ENCODE results near the gene TTC9B.

TTC9B gene

DNA sequence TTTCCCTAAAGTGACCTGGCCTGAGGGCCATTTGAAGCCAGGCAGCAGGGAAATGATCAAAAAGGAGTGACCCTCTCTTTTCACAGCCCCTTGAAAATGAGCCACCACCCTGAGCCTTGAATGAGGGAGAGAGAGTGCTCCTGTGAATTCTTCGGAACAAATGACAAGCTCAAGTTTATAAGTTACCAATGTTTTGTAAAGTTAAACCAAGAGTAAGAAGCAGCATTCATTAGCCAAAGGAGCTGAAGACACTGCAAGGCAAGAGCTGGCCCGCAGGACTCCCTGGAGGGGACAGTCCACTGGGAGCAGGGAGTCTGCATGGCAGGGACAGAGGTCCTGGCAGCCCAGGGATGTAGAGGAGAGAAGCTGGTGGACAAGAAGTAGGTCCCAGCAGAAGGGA, 25.0 kb upstream of the TTC9B start:
- no peaks in the 10 kb centered on the region for H3K9me3 ChIP-seq (ENCODE audit: control extremely low read depth in 1 of 5, control insufficient read depth in 4 of 5, insufficient read depth in 2 of 5, low read depth in 1 of 5, low read length in 4 of 5)
- CTCF ChIA-PET, result interaction anchor here (0.7 kb wide), 1 partner anchor 805 kb away, joined by 3 read pairs; no protein-coding TSS in a partner anchor
- DNase-seq, result no peak
- H3K4me1 ChIP-seq (ENCODE audit: control extremely low read depth in 1 of 4, control insufficient read depth in 4 of 4, insufficient read depth in 4 of 4, low read length in 3 of 4), result no peaks in the 10 kb centered on the region
- no peak overlapping the region for H3K27ac ChIP-seq (ENCODE audit: insufficient read depth in 1 of 2, low read depth in 1 of 2, low read length in 2 of 2, poor library complexity in 1 of 2, severe bottlenecking in 2 of 2)
- POLR2A ChIA-PET, result interaction anchor here (0.9 kb wide), 1 partner anchor 11 kb away, joined by 6 read pairs; no protein-coding TSS in a partner anchor
- no peak overlapping the region for H3K4me3 ChIP-seq (ENCODE audit: control insufficient read depth in 1 of 7, extremely low read depth in 1 of 7, insufficient read depth in 4 of 7, low read depth in 2 of 7, low read length in 6 of 7)
- WGBS (ENCODE audit: insufficient coverage), result 91% methylated on average over 1 of the region's 2 CpGs
- peaks cover 20 to 70% (median 44%) of the 10 kb centered on the region in 4 experiments for H3K36me3 ChIP-seq (ENCODE audit: control insufficient read depth in 4 of 4, insufficient read depth in 4 of 4, low read length in 3 of 4)
- no peaks in the 10 kb centered on the region for H3K27me3 ChIP-seq (replicated peaks in 2 of 5; ENCODE audit: control insufficient read depth in 4 of 5, insufficient read depth in 5 of 5, low read length in 4 of 5)

DNA sequence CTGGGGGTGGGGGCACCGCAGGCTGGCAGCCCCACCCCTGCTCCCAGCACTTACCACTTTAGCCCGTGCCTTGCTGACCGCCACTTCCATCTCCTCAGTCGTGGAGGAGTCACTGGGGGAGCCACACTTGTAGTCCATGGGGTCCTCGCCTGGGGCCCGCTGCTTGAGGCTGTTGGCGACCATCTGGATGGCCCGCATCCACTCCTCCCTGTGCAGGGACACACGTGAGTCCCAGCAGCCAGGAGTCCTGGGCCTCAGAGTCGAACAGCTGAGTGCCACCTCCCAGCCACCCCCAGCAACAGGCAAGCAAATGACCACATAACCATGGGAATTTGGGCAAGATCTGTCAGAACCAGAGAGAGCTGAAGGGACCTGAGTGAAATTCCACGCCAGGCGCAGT, 24.3 kb upstream of the TTC9B start:
- 97% methylated on average over 11 of the region's 12 CpGs for WGBS (ENCODE audit: insufficient coverage)
- POLR2A ChIA-PET, result no interaction called here
- no peaks in the 10 kb centered on the region for H3K4me1 ChIP-seq (ENCODE audit: control extremely low read depth in 1 of 4, control insufficient read depth in 4 of 4, insufficient read depth in 4 of 4, low read length in 3 of 4)
- no peak overlapping the region for H3K27ac ChIP-seq (ENCODE audit: insufficient read depth in 1 of 2, low read depth in 1 of 2, low read length in 2 of 2, poor library complexity in 1 of 2, severe bottlenecking in 2 of 2)
- H3K27me3 ChIP-seq (replicated peaks in 2 of 5; ENCODE audit: control insufficient read depth in 4 of 5, insufficient read depth in 5 of 5, low read length in 4 of 5), result no peaks in the 10 kb centered on the region
- H3K9me3 ChIP-seq (ENCODE audit: control extremely low read depth in 1 of 5, control insufficient read depth in 4 of 5, insufficient read depth in 2 of 5, low read depth in 1 of 5, low read length in 4 of 5), result no peaks in the 10 kb centered on the region
- H3K36me3 ChIP-seq (ENCODE audit: control insufficient read depth in 4 of 4, insufficient read depth in 4 of 4, low read length in 3 of 4), result peaks cover 18 to 70% (median 45%) of the 10 kb centered on the region in 4 experiments
- CTCF ChIA-PET, result no interaction called here
- no peak overlapping the region for H3K4me3 ChIP-seq (ENCODE audit: control insufficient read depth in 1 of 7, extremely low read depth in 1 of 7, insufficient read depth in 4 of 7, low read depth in 2 of 7, low read length in 6 of 7)
- DNase-seq, result no peak

DNA sequence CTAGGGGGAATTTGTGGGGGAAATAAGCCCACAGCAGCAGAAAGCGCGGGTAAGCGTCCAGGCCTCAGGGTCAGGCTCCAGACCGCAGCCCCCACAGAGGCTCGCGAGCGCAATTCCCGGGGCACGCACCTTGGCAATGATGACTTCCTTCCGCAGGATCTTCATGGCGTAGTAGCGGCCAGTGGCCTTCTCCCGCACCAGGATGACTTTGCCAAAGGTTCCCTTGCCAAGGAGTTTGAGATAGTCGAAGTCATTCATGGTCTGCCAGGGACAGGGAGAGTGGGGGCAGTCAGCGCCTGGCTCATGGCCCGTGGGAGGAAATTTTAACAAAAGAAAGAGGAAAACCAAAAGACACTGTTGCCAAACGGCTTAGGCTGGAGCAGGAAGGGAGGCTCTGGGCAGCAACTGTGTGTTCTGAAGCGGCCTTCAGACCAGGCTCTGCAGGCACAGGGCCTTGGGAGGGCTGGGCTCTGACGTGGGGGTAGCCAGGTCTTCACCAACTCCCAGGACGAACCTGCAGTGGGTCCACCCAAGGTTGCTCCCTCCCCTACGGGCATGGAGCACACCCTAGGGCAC, 23.7 kb upstream of the TTC9B start:
- H3K27ac ChIP-seq (ENCODE audit: insufficient read depth in 1 of 2, low read depth in 1 of 2, low read length in 2 of 2, poor library complexity in 1 of 2, severe bottlenecking in 2 of 2), result no peak overlapping the region
- H3K36me3 ChIP-seq (ENCODE audit: control insufficient read depth in 4 of 4, insufficient read depth in 4 of 4, low read length in 3 of 4), result peaks cover 17 to 69% (median 48%) of the 10 kb centered on the region in 4 experiments

DNA sequence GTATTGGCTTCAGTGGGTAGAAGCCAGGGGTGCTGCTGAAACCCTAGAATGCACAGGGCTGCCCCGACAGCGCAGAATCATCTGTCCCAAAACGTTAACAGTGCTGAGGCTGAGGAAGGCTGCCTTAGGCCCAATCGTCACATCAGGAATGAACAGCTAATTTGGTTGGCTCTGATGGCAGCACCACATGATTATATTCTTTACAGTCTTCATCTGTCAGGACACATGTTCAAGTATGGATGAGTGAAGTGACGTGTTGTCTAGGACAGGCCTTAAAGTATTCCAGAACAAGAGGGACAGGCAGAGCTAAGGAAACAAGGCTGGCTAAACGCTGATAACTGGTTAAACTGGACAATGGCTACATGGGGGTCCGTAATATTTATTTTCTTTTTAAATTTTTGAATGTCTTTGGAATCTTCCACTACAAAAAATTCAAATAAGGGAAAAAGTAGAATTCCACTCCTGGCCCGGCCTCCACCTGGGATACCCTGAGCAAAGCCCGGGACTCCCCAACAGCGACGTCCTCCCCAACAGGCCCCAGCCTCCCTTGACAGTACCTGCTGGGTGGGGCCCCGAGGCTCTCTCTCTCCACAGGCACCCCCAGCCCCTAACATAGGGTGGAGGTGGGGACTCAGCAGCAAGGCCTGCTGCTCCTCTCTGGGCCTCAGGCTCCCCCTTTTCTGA, 23.1 kb upstream of the TTC9B start:
- ChIA-PET CTCF (interaction anchor here (1.5 kb wide), 1 partner anchor 13 kb away, joined by 4 read pairs; no protein-coding TSS in a partner anchor), POLR2A (no interaction called here)
- no peak for DNase-seq
- H3K4me1 ChIP-seq (ENCODE audit: control extremely low read depth in 1 of 4, control insufficient read depth in 4 of 4, insufficient read depth in 4 of 4, low read length in 3 of 4), result no peaks in the 10 kb centered on the region
- H3K27me3 ChIP-seq (replicated peaks in 2 of 5; ENCODE audit: control insufficient read depth in 4 of 5, insufficient read depth in 5 of 5, low read length in 4 of 5), result no peaks in the 10 kb centered on the region
- no peak overlapping the region for H3K27ac ChIP-seq (ENCODE audit: insufficient read depth in 1 of 2, low read depth in 1 of 2, low read length in 2 of 2, poor library complexity in 1 of 2, severe bottlenecking in 2 of 2)
- H3K9me3 ChIP-seq (ENCODE audit: control extremely low read depth in 1 of 5, control insufficient read depth in 4 of 5, insufficient read depth in 2 of 5, low read depth in 1 of 5, low read length in 4 of 5), result no peaks in the 10 kb centered on the region
- H3K4me3 ChIP-seq (ENCODE audit: control insufficient read depth in 1 of 7, extremely low read depth in 1 of 7, insufficient read depth in 4 of 7, low read depth in 2 of 7, low read length in 6 of 7), result no peak overlapping the region
- peaks cover 17 to 75% (median 52%) of the 10 kb centered on the region in 4 experiments for H3K36me3 ChIP-seq (ENCODE audit: control insufficient read depth in 4 of 4, insufficient read depth in 4 of 4, low read length in 3 of 4)
- WGBS (ENCODE audit: insufficient coverage), result 98% methylated on average over 8 of the region's 12 CpGs

More for the DNA sequence above, 23.7 kb upstream of the TTC9B start:
- ChIA-PET CTCF (no interaction called here), POLR2A (no interaction called here)
- H3K27me3 ChIP-seq (replicated peaks in 2 of 5; ENCODE audit: control insufficient read depth in 4 of 5, insufficient read depth in 5 of 5, low read length in 4 of 5), result no peaks in the 10 kb centered on the region
- H3K9me3 ChIP-seq (ENCODE audit: control extremely low read depth in 1 of 5, control insufficient read depth in 4 of 5, insufficient read depth in 2 of 5, low read depth in 1 of 5, low read length in 4 of 5), result no peaks in the 10 kb centered on the region
- WGBS (ENCODE audit: insufficient coverage), result 93% methylated on average over 21 of the region's 21 CpGs
- DNase-seq, result no peak
- no peak overlapping the region for H3K4me3 ChIP-seq (ENCODE audit: control insufficient read depth in 1 of 7, extremely low read depth in 1 of 7, insufficient read depth in 4 of 7, low read depth in 2 of 7, low read length in 6 of 7)
- no peaks in the 10 kb centered on the region for H3K4me1 ChIP-seq (ENCODE audit: control extremely low read depth in 1 of 4, control insufficient read depth in 4 of 4, insufficient read depth in 4 of 4, low read length in 3 of 4)

DNA sequence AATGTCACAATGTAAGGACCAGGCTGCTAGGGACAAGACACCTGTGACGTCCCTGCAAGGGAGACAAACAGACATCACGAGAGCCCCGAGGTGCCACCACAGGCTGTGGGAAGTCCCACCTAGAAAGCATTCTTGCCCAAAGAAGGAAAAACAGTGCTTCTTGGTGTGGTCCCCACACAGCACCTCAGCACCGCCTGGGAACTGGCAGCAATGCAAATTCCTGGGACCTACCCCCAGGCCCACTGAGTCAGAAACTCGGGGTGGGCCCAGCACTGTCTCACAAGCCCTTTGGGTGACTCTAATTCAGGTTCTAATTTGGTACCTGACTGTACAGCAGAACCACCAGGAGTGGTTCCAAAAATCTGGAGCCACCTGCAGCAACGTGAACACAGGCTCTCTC, 22.1 kb upstream of the TTC9B start:
- no peaks in the 10 kb centered on the region for H3K4me1 ChIP-seq (ENCODE audit: control extremely low read depth in 1 of 4, control insufficient read depth in 4 of 4, insufficient read depth in 4 of 4, low read length in 3 of 4)
- CTCF ChIA-PET, result interaction anchor here (1.5 kb wide), 1 partner anchor 14 kb away, joined by 4 read pairs; no protein-coding TSS in a partner anchor
- POLR2A ChIA-PET, result no interaction called here
- no peak overlapping the region for H3K4me3 ChIP-seq (ENCODE audit: control insufficient read depth in 1 of 7, extremely low read depth in 1 of 7, insufficient read depth in 4 of 7, low read depth in 2 of 7, low read length in 6 of 7)
- no peaks in the 10 kb centered on the region for H3K9me3 ChIP-seq (ENCODE audit: control extremely low read depth in 1 of 5, control insufficient read depth in 4 of 5, insufficient read depth in 2 of 5, low read depth in 1 of 5, low read length in 4 of 5)
- peaks cover 18 to 83% (median 60%) of the 10 kb centered on the region in 4 experiments for H3K36me3 ChIP-seq (ENCODE audit: control insufficient read depth in 4 of 4, insufficient read depth in 4 of 4, low read length in 3 of 4)
- DNase-seq, result no peak
- no peaks in the 10 kb centered on the region for H3K27me3 ChIP-seq (replicated peaks in 2 of 5; ENCODE audit: control insufficient read depth in 4 of 5, insufficient read depth in 5 of 5, low read length in 4 of 5)
- no peak overlapping the region for H3K27ac ChIP-seq (ENCODE audit: insufficient read depth in 1 of 2, low read depth in 1 of 2, low read length in 2 of 2, poor library complexity in 1 of 2, severe bottlenecking in 2 of 2)
- WGBS (ENCODE audit: insufficient coverage), result 97% methylated on average over 6 of the region's 6 CpGs

DNA sequence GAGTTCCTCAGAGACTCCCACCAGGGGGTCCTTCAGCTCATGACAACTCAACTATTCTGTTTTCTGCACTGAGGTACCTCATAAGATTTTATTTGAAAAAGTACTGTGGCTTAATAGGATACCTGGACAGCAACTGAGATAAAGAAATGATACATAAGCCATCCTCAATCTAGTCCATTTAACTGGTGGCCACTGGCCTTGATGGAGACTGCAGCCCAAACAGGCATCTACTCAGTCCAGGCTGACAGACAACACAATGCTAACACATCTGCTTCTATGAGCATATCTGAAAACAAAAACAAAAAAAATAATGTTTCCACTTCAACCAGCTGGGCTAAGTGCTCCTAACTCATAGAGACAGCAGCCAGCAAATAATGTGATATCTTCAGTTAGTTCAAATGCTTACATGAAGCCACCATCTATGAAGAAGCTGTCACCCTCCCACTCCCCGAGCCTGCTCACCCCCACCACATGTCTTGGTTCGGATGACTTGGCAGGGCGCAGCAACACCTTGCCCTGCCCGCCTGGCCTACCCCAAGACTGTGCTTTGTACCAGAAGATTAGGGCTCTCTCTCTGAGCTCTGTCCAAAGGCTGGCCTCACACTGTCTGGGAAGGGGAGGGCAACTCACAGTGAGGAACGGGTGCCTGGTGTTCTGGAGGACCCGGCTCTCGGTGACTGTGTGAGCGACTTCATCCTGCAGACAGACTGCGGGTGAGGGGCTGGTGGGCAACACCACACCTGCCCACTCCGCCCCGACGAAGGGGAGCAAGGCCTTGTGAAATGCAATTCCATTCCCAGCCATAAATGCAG, 21.4 kb upstream of the TTC9B start:
- Histone ChIP-seq H3K27me3 (replicated peaks in 2 of 5; ENCODE audit: control insufficient read depth in 4 of 5, insufficient read depth in 5 of 5, low read length in 4 of 5) (no peaks in the 10 kb centered on the region), H3K9me3 (ENCODE audit: control extremely low read depth in 1 of 5, control insufficient read depth in 4 of 5, insufficient read depth in 2 of 5, low read depth in 1 of 5, low read length in 4 of 5) (no peaks in the 10 kb centered on the region), H3K4me1 (ENCODE audit: control extremely low read depth in 1 of 4, control insufficient read depth in 4 of 4, insufficient read depth in 4 of 4, low read length in 3 of 4) (no peaks in the 10 kb centered on the region), H3K27ac (ENCODE audit: insufficient read depth in 1 of 2, low read depth in 1 of 2, low read length in 2 of 2, poor library complexity in 1 of 2, severe bottlenecking in 2 of 2) (no peak overlapping the region), H3K36me3 (ENCODE audit: control insufficient read depth in 4 of 4, insufficient read depth in 4 of 4, low read length in 3 of 4) (peaks cover 21 to 84% (median 65%) of the 10 kb centered on the region in 4 experiments), H3K4me3 (ENCODE audit: control insufficient read depth in 1 of 7, extremely low read depth in 1 of 7, insufficient read depth in 4 of 7, low read depth in 2 of 7, low read length in 6 of 7) (no peak overlapping the region)
- CTCF ChIA-PET, result no interaction called here
- POLR2A ChIA-PET, result no interaction called here
- 98% methylated on average over 11 of the region's 12 CpGs for whole genome bisulfite sequencing (ENCODE audit: insufficient coverage)
- no peak for DNase-seq

DNA sequence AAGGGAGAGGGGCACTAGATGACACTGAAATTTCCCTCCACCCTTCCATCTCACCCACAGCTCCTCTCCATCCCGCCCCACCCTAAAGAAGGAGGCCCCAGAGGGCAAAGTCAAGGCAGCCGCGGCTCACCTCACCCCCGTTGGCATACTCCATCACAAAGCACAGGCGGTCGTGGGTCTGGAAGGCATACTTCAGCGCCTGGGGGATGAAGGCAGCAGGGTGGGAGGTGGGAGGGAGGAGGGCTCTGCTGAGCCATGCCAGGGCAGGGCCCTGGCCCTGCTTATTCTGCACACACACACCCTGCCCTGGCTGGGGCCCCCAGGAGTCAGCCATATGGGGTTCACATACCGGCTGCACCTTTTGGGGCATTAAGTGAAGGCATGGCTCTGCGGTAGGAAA, 20.6 kb upstream of the TTC9B start:
- POLR2A ChIA-PET, result no interaction called here
- Histone ChIP-seq H3K27ac (ENCODE audit: insufficient read depth in 1 of 2, low read depth in 1 of 2, low read length in 2 of 2, poor library complexity in 1 of 2, severe bottlenecking in 2 of 2) (no peak overlapping the region), H3K4me1 (ENCODE audit: control extremely low read depth in 1 of 4, control insufficient read depth in 4 of 4, insufficient read depth in 4 of 4, low read length in 3 of 4) (no peaks in the 10 kb centered on the region), H3K4me3 (ENCODE audit: control insufficient read depth in 1 of 7, extremely low read depth in 1 of 7, insufficient read depth in 4 of 7, low read depth in 2 of 7, low read length in 6 of 7) (no peak overlapping the region), H3K27me3 (replicated peaks in 2 of 5; ENCODE audit: control insufficient read depth in 4 of 5, insufficient read depth in 5 of 5, low read length in 4 of 5) (no peaks in the 10 kb centered on the region), H3K9me3 (ENCODE audit: control extremely low read depth in 1 of 5, control insufficient read depth in 4 of 5, insufficient read depth in 2 of 5, low read depth in 1 of 5, low read length in 4 of 5) (no peaks in the 10 kb centered on the region), H3K36me3 (ENCODE audit: control insufficient read depth in 4 of 4, insufficient read depth in 4 of 4, low read length in 3 of 4) (peaks cover 25 to 86% (median 67%) of the 10 kb centered on the region in 4 experiments)
- 94% methylated on average over 2 of the region's 9 CpGs for WGBS (ENCODE audit: insufficient coverage)
- DNase-seq, result no peak
- CTCF ChIA-PET, result no interaction called here
